ENCODE data around the gene CIPC. TPM values are rescaled to one million over a fixed set of nuclear protein-coding genes. Genes with fewer than 3 reads are reported as not detected.

Gene CIPC
- total and polyA plus RNA-seq, 2 experiments from 2014 or later = 9.6 to 29.6 TPM

DNA sequence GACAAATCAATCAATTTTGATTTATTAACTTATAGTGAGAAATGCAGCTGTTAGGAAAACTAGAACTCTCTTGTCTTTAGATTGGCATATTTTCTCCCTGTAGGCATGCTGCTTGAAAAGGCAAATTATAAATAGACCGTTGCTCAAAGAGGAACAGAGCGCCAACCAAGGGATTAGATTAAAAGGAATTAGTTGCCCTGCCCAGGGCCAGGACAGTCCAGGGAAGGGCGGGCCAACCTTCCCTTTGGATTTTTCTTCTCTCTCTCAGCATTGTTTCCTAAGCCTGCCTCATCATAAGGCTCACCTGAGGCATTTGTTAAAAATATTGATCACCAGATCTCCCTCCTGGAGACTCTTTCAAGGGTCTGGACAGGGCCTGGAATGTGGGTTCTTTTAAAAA lies 8.6 kb downstream of the CIPC start:
- no peaks in the 10 kb centered on the region for H3K9me3 ChIP-seq (ENCODE audit: low read depth)
- no peak overlapping the region for H2AFZ ChIP-seq
- H3K79me2 ChIP-seq = peaks cover 55% of the 10 kb centered on the region
- no peaks in the 10 kb centered on the region for H3K36me3 ChIP-seq (replicated peaks; ENCODE audit: insufficient read depth, low read depth)
- DNase-seq (ENCODE audit: low spot score) = no peak
- TF ChIP-seq EZH2phosphoT487 (IDR thresholded peaks at IDR 0.05; ENCODE audit: low read depth, severe bottlenecking, unreplicated experiment) = no peak
- no peak for TF ChIP-seq EZH2 (IDR thresholded peaks at IDR 0.05; ENCODE audit: borderline replicate concordance)
- TF ChIP-seq, protein P1, sequence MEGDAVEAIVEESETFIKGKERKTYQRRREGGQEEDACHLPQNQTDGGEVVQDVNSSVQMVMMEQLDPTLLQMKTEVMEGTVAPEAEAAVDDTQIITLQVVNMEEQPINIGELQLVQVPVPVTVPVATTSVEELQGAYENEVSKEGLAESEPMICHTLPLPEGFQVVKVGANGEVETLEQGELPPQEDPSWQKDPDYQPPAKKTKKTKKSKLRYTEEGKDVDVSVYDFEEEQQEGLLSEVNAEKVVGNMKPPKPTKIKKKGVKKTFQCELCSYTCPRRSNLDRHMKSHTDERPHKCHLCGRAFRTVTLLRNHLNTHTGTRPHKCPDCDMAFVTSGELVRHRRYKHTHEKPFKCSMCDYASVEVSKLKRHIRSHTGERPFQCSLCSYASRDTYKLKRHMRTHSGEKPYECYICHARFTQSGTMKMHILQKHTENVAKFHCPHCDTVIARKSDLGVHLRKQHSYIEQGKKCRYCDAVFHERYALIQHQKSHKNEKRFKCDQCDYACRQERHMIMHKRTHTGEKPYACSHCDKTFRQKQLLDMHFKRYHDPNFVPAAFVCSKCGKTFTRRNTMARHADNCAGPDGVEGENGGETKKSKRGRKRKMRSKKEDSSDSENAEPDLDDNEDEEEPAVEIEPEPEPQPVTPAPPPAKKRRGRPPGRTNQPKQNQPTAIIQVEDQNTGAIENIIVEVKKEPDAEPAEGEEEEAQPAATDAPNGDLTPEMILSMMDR (IDR thresholded peaks at IDR 0.05; ENCODE audit: poor library complexity) = no peak
- WGBS (ENCODE audit: low lambda C conversion rate, missing lambda C conversion rate) = 93% methylated on average over 3 of the region's 3 CpGs
- H3K4me3 ChIP-seq = no peak overlapping the region
- H3K4me2 ChIP-seq = no peak overlapping the region
- H3K9me2 ChIP-seq (replicated peaks; ENCODE audit: insufficient read depth) = no peaks in the 10 kb centered on the region
- H3K27ac ChIP-seq = no peak overlapping the region
- peaks cover 2% of the 10 kb centered on the region for H3K4me1 ChIP-seq (ENCODE audit: insufficient read depth)
- no peaks in the 10 kb centered on the region for H3K27me3 ChIP-seq
- no peaks in the 10 kb centered on the region for H4K20me1 ChIP-seq (ENCODE audit: insufficient read depth, poor library complexity, severe bottlenecking)

DNA sequence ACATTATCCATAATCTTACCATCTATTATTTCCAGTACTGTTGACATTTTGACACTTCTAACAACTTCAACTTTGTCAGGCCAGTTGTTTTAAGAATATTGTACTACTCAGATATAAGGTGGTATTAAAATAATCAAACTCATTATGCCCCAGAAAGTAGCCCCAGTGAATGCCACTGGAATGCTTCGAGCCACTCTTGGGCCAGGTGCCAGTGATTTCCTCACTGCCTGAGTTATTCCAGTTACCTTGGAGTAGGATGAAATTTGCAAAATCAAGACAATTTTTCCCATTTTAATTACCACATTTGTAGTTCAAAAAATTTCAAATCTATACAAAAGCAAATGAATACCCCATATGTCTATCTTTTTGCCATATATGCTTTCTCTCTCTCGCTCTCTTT lies 9.2 kb downstream of the CIPC start:
- Histone ChIP-seq H3K4me2 (no peak overlapping the region), H3K9me2 (replicated peaks; ENCODE audit: insufficient read depth) (no peaks in the 10 kb centered on the region), H3K4me3 (no peak overlapping the region), H3K4me1 (ENCODE audit: insufficient read depth) (no peaks in the 10 kb centered on the region), H3K36me3 (replicated peaks; ENCODE audit: insufficient read depth, low read depth) (no peaks in the 10 kb centered on the region), H3K9me3 (ENCODE audit: low read depth) (no peaks in the 10 kb centered on the region), H3K79me2 (peaks cover 50% of the 10 kb centered on the region), H4K20me1 (ENCODE audit: insufficient read depth, poor library complexity, severe bottlenecking) (no peaks in the 10 kb centered on the region), H3K27me3 (no peaks in the 10 kb centered on the region), H3K27ac (no peak overlapping the region), H2AFZ (no peak overlapping the region)
- DNase-seq (ENCODE audit: low spot score) = no peak
- WGBS (ENCODE audit: low lambda C conversion rate, missing lambda C conversion rate) = 94% methylated on average over 2 of the region's 2 CpGs
- TF ChIP-seq EZH2phosphoT487 (IDR thresholded peaks at IDR 0.05; ENCODE audit: low read depth, severe bottlenecking, unreplicated experiment) (no peak), EZH2 (IDR thresholded peaks at IDR 0.05; ENCODE audit: borderline replicate concordance) (no peak)
- TF ChIP-seq, protein P1 (IDR thresholded peaks at IDR 0.05; ENCODE audit: poor library complexity) = no peak

DNA sequence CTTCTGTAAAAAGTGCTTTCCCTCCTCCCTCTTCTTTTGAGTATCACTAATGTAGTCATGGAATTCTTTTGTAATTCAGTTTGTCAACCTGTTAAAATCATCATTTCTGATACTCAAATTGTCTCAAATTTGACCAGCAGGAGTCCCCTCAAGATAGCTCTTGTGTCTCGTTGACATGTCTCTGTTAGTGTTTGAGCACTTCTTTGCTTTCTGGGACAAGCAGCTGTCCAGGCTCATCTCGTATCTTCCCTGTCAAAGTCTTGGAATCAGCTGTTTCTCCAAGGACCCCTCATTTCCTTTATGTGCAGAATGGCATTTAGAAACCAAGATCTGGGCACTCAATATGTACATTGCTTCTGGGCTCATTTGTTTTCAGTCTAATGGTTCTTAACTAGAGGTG lies 10.7 kb downstream of the CIPC start:
- Histone ChIP-seq H4K20me1 (ENCODE audit: insufficient read depth, poor library complexity, severe bottlenecking) (no peaks in the 10 kb centered on the region), H3K27me3 (no peaks in the 10 kb centered on the region), H3K4me3 (no peak overlapping the region), H2AFZ (no peak overlapping the region), H3K79me2 (peaks cover 35% of the 10 kb centered on the region), H3K4me1 (ENCODE audit: insufficient read depth) (no peaks in the 10 kb centered on the region), H3K4me2 (no peak overlapping the region), H3K36me3 (replicated peaks; ENCODE audit: insufficient read depth, low read depth) (no peaks in the 10 kb centered on the region), H3K9me3 (ENCODE audit: low read depth) (no peaks in the 10 kb centered on the region), H3K9me2 (replicated peaks; ENCODE audit: insufficient read depth) (no peaks in the 10 kb centered on the region), H3K27ac (no peak overlapping the region)
- no peak for DNase-seq (ENCODE audit: low spot score)
- WGBS (ENCODE audit: low lambda C conversion rate, missing lambda C conversion rate) = 89% methylated on average over 2 of the region's 2 CpGs
- no peak for TF ChIP-seq EZH2phosphoT487 (IDR thresholded peaks at IDR 0.05; ENCODE audit: low read depth, severe bottlenecking, unreplicated experiment)
- TF ChIP-seq, protein P1 (IDR thresholded peaks at IDR 0.05; ENCODE audit: poor library complexity) = no peak
- no peak for TF ChIP-seq EZH2 (IDR thresholded peaks at IDR 0.05; ENCODE audit: borderline replicate concordance)

DNA sequence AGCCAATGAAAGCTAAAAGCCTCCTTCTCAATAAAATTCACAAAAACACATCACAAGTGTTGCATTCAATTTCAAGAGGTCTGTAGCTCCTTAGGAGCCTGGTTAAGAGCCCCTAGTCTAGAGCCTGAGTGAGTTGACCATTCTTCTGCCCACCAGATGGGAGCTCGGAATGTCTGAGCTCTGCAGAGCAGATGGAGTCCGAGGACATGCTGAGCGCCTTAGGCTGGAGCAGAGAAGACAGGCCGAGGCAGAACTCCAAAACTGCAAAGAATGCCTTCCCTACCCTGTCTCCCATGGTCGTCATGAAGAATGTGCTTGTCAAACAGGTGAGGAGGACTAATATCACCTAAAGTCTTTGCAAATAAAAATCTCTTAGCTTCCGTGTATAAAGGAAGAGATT lies 11.6 kb downstream of the CIPC start:
- H3K9me2 ChIP-seq (replicated peaks; ENCODE audit: insufficient read depth) = no peaks in the 10 kb centered on the region
- H2AFZ ChIP-seq = no peak overlapping the region
- DNase-seq (ENCODE audit: low spot score) = no peak
- 82% methylated on average over 6 of the region's 6 CpGs for WGBS (ENCODE audit: low lambda C conversion rate, missing lambda C conversion rate)
- no peaks in the 10 kb centered on the region for H3K9me3 ChIP-seq (ENCODE audit: low read depth)
- no peaks in the 10 kb centered on the region for H3K27me3 ChIP-seq
- no peak overlapping the region for H3K4me2 ChIP-seq
- H4K20me1 ChIP-seq (ENCODE audit: insufficient read depth, poor library complexity, severe bottlenecking) = no peaks in the 10 kb centered on the region
- peaks cover 26% of the 10 kb centered on the region for H3K79me2 ChIP-seq
- H3K36me3 ChIP-seq (replicated peaks; ENCODE audit: insufficient read depth, low read depth) = no peaks in the 10 kb centered on the region
- no peak for TF ChIP-seq EZH2phosphoT487 (IDR thresholded peaks at IDR 0.05; ENCODE audit: low read depth, severe bottlenecking, unreplicated experiment)
- TF ChIP-seq EZH2 (IDR thresholded peaks at IDR 0.05; ENCODE audit: borderline replicate concordance) = no peak
- TF ChIP-seq, protein P1 (IDR thresholded peaks at IDR 0.05; ENCODE audit: poor library complexity) = no peak
- H3K27ac ChIP-seq = peak overlapping the region; percentile 75
- no peak overlapping the region for H3K4me3 ChIP-seq
- no peaks in the 10 kb centered on the region for H3K4me1 ChIP-seq (ENCODE audit: insufficient read depth)
